ENCODE data around the gene USP35.

DNA sequence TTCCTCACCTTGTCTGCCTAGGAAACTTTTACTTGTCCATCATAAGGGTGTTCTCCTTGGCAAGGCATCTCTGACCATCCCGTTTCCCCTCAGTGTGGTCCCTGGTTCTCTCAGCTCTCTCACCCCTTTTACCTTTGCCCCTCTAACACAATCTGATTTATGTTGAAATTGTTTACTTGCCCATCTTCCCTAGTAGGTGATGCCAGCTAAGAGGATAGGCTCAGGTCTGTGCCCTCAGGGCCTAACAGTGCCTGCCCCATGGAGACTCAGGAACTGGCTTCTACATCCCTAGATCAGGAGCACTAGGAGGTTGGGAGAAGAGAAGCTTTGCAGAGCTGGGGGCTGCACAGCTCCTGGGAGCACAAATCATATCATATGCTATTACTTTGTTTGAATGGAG lies 28.2 kb upstream of the USP35 start:
- TF ChIP-seq, protein P1, sequence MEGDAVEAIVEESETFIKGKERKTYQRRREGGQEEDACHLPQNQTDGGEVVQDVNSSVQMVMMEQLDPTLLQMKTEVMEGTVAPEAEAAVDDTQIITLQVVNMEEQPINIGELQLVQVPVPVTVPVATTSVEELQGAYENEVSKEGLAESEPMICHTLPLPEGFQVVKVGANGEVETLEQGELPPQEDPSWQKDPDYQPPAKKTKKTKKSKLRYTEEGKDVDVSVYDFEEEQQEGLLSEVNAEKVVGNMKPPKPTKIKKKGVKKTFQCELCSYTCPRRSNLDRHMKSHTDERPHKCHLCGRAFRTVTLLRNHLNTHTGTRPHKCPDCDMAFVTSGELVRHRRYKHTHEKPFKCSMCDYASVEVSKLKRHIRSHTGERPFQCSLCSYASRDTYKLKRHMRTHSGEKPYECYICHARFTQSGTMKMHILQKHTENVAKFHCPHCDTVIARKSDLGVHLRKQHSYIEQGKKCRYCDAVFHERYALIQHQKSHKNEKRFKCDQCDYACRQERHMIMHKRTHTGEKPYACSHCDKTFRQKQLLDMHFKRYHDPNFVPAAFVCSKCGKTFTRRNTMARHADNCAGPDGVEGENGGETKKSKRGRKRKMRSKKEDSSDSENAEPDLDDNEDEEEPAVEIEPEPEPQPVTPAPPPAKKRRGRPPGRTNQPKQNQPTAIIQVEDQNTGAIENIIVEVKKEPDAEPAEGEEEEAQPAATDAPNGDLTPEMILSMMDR (conservative IDR thresholded peaks at IDR 0.05; ENCODE audit: low read depth, low read length): no peak
- no peak for TF ChIP-seq EZH2phosphoT487 (IDR thresholded peaks at IDR 0.05; ENCODE audit: borderline replicate concordance, low read length)
